Measurements from ENCODE around the gene UBE3D. TPM values are rescaled to one million over a fixed set of nuclear protein-coding genes. Genes with fewer than 3 reads are reported as not detected.
A peak's percentile ranks its signal among the peaks of the same experiment; 100 is the strongest.

UBE3D gene
- total and polyA plus RNA-seq, 2 of the 4 experiments (the other 2 are of a cell fraction) = 3.2 to 6.3 TPM

GRCh38 chr6:82842721-82843120, 222.9 kb downstream of the UBE3D start:
- Histone ChIP-seq H2BK120ac (ENCODE audit: low read depth, low read length) (0 out of 2 replicates have a peak overlapping the region, but pooled peaks have one; percentile 59), H3K79me1 (ENCODE audit: low read depth in 1 of 2, low read length in 2 of 2) (no peaks in the 10 kb centered on the region), H2AK5ac (ENCODE audit: low read depth, low read length) (no peak overlapping the region), H3K18ac (ENCODE audit: low read depth, low read length) (no peak overlapping the region), H3K4ac (ENCODE audit: low read depth, low read length) (0 out of 2 replicates have a peak overlapping the region, but pooled peaks have one; percentile 51), H4K5ac (ENCODE audit: low read depth, low read length) (no peak overlapping the region), H3K23ac (ENCODE audit: low read depth, low read length) (no peak overlapping the region), H4K91ac (ENCODE audit: insufficient read depth, low read depth, low read length) (no peak overlapping the region), H3K4me2 (ENCODE audit: low read depth, low read length) (peak overlapping the region; percentile 51; the same call in 1 of the 2 replicates), H3K4me1 (ENCODE audit: control insufficient read depth, insufficient read depth, low read length) (no peaks in the 10 kb centered on the region; the same call in 1 of the 2 replicates), H2BK15ac (ENCODE audit: low read depth, low read length) (no peak overlapping the region), H3K56ac (ENCODE audit: extremely low read depth, insufficient read depth, low read length) (no peak overlapping the region), H3K36me3 (ENCODE audit: control insufficient read depth, insufficient read depth, low read length) (no peaks in the 10 kb centered on the region), H3K27ac (ENCODE audit: insufficient read depth, low read length) (no peak overlapping the region; the same call in 1 of the 2 replicates), H4K8ac (ENCODE audit: low read depth in 2 of 2, low read length in 2 of 2) (0 out of 4 replicates have a peak overlapping the region, but pooled peaks of 1 of the 2 experiments have one; percentile 8), H2AK9ac (replicated peaks; ENCODE audit: low read depth, low read length, poor library complexity) (no peak overlapping the region), H2BK20ac (ENCODE audit: low read depth, low read length) (no peak overlapping the region), H4K20me1 (ENCODE audit: insufficient read depth, low read length) (no peaks in the 10 kb centered on the region), H3K4me3 (ENCODE audit: insufficient read depth, low read depth, low read length) (no peak overlapping the region), H2BK5ac (ENCODE audit: low read depth, low read length, poor library complexity, severe bottlenecking) (peak overlapping the region; percentile 14), H2AFZ (replicated peaks; ENCODE audit: low read length, poor library complexity) (no peak overlapping the region), H3K9ac (ENCODE audit: low read depth, low read length) (no peak overlapping the region), H3K9me1 (ENCODE audit: insufficient read depth, low read length) (peaks cover 5% of the 10 kb centered on the region; the same call in 1 of the 2 replicates), H3K9me3 (ENCODE audit: control insufficient read depth, insufficient read depth, low read length) (no peaks in the 10 kb centered on the region), H3K14ac (replicated peaks; ENCODE audit: low read depth, low read length) (no peak overlapping the region), H3K27me3 (ENCODE audit: control insufficient read depth, insufficient read depth, low read length) (no peaks in the 10 kb centered on the region)
- intact Hi-C loops (cut with micrococcal nuclease) (no loop called here), in situ Hi-C loops (cut with MboI; ENCODE audit: low sequenced_read_pairs) (no loop called here), dilution Hi-C loops (cut with HindIII; ENCODE audit: low sequenced_read_pairs, unreplicated experiment) (no loop called here)
- BruUV-seq (replicated peaks) = no TSS peak
- CTCF ChIA-PET = no interaction called here
- POLR2A ChIA-PET (ENCODE audit: unreplicated experiment) = interaction anchor here (1.1 kb wide), 1 partner anchor 46 kb away, joined by 3 read pairs; no protein-coding TSS in a partner anchor
- DNase-seq = peak; percentile 73
- ATAC-seq (ENCODE audit: low read depth) = peak; percentile 92
- TF ChIP-seq ELK1 (IDR thresholded peaks at IDR 0.05; ENCODE audit: borderline replicate concordance, low read depth, low read length) (no peak), NFE2L2 (IDR thresholded peaks at IDR 0.05; ENCODE audit: low read depth, low read length) (no peak), CEBPB (IDR thresholded peaks at IDR 0.05; ENCODE audit: low read depth, low read length) (no peak), RCOR1 (IDR thresholded peaks at IDR 0.05; ENCODE audit: insufficient replicate concordance, low read length) (no peak), SMC3 (IDR thresholded peaks at IDR 0.05; ENCODE audit: low read depth, low read length) (no peak), BHLHE40 (IDR thresholded peaks at IDR 0.05; ENCODE audit: low read depth, low read length) (peak; percentile 63; the same call in 1 of the 2 replicates)
- WGBS, 2 experiments (ENCODE audit: extremely low coverage in 2 of 2, insufficient read length in 1 of 2) = no CpG with 5 or more reads among the region's 6 CpGs

Small RNA genes within 50 kb of the gene (microRNA-seq; reads per million reads assigned to microRNA genes)
- not detected for gene LAP3P1 (ENCODE audit: insufficient read depth, insufficient read length)

Small RNA genes within 50 kb of the gene (small RNA-seq; reads per million reads assigned to genes)
- 0 reads per million in 5 experiments for gene LAP3P1

Other genes starting within 250 kb of the UBE3D start
- gene DOP1A, start 1.8 kb upstream of the UBE3D start, total RNA-seq (2012; rRNA removed) = 32.4 and 35.8 TPM in 2 replicates
- 4.2 and 6.0 TPM in 2 replicates for gene DOP1A, start 1.8 kb upstream of the UBE3D start, polyA plus RNA-seq (2012; rRNA removed)
- 223 and 336 TPM in 2 replicates for gene PGM3, start 127.4 kb upstream of the UBE3D start, total RNA-seq (2012; rRNA removed)
- gene PGM3, start 127.4 kb upstream of the UBE3D start, polyA plus RNA-seq (2012; rRNA removed) = 64.3 and 68.4 TPM in 2 replicates
- 3.9 and 4.7 TPM in 2 replicates for gene RWDD2A, start 127.5 kb upstream of the UBE3D start, total RNA-seq (2012; rRNA removed)
- gene RWDD2A, start 127.5 kb upstream of the UBE3D start, polyA plus RNA-seq (2012; rRNA removed) = 3.5 and 4.1 TPM in 2 replicates

All from IMR-90 (cell line).